GM21737 (cell line): ENCODE measurements around the gene TECTB.

Experiments
- ATAC-seq: cut with Tn5 transposase; IDR thresholded peaks from one replicate; pipeline ENCODE4 v1.9.1; 2021; ENCODE audit warnings: mild to moderate bottlenecking, moderate library complexity; ENCODE audit not compliant: unreplicated experiment

The TECTB gene

GRCh38 chr10:112304267-112304859, 21.2 kb downstream of the TECTB start:
- ATAC-seq: no peak

DNA sequence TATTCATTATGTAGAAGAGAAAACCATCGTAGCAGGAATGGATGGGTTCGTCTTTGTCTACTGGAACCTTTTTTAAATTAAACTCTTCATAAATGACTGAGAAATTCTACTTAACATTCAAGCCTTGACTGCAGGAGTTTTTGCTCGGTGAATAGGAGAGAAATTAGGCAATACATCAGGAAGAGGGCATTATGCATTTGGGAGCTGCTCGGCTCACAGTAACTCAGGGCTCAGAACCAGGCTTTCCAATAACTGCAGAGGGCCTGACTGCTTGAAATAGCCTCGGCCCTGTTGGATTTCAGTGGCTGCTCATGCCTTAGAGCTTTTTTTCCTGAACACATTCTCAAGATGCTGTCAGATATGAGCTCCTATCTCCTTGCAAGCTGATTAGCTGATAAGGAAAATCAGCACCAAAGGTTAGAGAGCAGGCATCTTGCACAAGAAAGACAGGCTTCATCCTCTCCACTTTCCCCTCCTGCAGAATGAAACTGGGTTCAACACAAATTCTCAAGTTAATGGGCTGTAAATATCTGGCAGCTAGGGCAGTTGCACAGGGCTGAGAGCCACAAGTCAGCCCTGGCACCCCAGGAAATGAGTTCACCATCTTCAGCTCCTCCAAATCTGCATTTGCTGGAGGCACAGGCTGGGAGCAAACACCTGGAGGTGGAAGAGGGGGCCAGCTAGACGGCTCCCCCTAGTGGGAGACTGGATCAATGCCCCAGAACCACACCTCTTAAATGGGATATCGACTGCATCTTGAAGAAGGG, 24.3 kb downstream of the TECTB start:
- ATAC-seq: peak; percentile 54

GRCh38 chr10:112308125-112308502, 24.9 kb downstream of the TECTB start:
- ATAC-seq: no peak

DNA sequence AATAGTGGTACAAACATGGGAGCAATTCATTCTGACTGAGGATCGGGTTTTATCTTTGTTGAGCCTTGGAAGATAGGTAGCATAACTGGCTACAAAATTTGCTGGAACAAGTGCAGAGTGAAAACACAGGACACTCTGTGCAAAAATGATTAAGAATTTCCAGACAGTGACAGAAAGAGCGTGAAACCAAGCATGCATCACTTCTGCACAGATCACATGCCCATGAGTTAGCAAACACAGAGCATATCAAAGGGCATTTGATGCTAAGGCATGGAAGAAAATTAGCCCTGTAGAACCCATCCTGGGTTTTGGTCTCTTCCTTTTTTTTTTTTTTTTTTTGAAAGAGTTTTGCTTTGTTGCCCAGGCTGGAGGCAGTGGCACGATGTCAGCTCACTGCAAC, 28.3 kb downstream of the TECTB start:
- no peak for ATAC-seq

DNA sequence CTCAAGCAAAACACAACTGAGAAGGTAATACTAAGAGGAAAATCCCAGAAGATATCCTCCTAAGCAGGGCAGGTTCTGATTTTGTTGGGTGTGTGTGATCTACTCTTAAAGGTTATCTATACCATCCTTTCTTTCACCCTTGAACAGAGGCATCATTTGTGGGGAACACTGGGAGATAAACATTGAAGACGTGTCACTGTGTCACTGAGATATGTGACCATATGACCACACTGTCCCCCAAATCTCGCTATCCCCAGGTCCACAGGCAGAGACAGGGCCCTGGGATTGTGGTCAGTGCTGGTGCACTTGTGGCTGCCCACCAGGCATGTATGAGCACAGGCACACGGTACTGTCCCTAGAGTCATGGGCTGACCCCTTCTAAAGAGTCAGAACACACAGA, 30.0 kb downstream of the TECTB start:
- ATAC-seq: no peak

DNA sequence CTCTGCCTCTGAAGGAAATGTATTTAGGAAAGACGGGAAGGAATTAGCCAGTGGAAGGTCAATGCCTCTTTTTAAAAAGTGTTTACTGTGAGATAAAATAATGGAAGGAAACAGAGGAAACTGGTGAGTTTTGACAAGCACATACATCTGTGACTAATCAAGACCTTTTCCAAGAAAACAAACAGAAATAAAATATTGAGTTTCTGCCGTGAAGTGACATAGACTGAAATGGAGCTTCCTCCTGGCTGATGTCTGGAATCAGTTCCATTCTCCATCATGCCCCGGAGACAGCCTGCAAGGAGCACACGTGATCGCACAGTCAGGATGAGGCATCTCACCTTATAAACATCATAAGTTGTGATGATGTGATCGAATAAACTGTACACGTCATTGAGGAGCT, 30.7 kb downstream of the TECTB start:
- ATAC-seq: no peak

GRCh38 chr10:112314822-112315474, 31.7 kb downstream of the TECTB start:
- ATAC-seq: peak; percentile 92

DNA sequence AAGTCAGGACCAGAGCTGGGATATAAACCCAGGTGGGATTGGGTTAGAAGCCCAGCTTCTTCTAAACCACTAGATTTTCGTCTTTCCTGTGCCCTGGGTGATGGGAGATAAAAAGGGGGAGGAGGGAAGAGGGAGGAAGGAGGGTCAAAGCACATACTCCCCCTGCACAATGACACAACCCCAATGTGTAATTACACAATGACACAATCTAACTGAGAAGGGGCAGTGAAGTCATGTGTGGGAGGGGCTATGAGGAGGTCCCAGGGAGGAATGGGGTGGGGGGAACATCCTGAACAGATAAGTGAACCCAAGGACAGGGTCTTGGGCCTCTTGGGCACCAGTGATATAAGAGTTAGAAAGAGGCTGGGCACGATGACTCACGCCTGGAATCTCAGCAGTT, 44.5 kb downstream of the TECTB start:
- no peak for ATAC-seq

DNA sequence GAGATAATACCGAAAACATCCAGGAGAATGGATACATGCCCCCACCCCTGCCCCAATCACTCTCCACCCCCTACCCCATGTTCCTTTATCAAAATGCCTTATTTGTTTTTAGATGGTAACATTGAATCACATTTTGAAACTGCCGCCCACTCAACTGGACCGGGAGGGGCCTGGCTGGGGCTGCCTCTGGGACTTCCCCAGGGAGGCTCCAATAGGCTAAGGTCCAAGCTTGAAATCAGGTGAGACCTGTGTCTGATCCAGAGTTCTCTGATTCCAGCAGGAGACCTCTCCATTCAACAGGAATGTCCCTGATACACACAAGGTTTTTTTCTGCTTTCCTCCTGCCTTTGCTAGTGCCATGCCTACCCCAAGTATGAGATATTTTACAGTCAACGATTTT, 47.0 kb downstream of the TECTB start:
- no peak for ATAC-seq

DNA sequence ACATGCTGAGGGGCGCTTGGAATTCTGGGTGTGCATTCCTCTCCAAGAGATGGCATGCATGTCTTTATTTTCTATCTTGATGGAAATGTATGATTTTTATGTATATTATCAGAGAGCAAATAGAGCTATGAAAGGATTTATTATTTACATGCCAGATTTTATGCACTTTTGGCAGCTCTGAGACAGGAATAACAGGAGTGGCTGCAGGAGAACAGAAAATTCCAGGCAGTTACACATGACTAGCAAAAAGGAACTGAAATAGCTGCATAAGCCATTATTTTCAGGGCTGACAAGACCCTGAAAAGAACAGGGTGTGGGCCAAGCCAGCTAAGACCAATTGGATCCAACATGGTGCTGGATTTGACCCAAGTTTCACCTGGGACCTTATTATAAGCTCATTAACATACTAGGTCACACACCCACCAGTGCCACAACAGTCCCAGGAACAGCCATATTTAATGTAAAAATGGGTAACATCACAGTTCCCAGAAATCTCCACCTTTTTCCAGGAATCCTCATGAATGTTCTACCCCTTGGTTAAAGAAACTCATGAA, 47.5 kb downstream of the TECTB start:
- ATAC-seq: no peak

DNA sequence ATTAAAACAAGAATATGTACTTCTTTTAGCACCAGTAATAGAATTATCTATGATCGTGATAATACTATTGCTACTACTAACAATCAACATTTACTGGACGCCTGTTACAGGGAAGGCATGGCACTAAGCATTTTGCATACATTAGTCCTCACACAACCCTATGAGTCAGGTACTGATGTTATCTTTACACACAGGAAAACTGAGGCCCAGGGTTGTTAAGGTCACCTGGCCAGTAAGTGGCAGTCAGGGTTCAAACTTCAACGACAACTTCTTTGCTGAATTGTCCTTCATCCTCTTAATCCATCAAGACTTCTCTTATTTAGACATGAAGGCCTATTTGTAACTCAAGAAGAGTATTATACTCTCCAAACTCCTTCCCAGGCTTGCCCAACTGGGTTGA, 48.8 kb downstream of the TECTB start:
- ATAC-seq: no peak

- no peak for ATAC-seq
These were observed 49.5 kb downstream of the TECTB start for GRCh38 chr10:112332509-112333228.

GRCh38 chr10:112333452-112333851, 50.3 kb downstream of the TECTB start:
- no peak for ATAC-seq

DNA sequence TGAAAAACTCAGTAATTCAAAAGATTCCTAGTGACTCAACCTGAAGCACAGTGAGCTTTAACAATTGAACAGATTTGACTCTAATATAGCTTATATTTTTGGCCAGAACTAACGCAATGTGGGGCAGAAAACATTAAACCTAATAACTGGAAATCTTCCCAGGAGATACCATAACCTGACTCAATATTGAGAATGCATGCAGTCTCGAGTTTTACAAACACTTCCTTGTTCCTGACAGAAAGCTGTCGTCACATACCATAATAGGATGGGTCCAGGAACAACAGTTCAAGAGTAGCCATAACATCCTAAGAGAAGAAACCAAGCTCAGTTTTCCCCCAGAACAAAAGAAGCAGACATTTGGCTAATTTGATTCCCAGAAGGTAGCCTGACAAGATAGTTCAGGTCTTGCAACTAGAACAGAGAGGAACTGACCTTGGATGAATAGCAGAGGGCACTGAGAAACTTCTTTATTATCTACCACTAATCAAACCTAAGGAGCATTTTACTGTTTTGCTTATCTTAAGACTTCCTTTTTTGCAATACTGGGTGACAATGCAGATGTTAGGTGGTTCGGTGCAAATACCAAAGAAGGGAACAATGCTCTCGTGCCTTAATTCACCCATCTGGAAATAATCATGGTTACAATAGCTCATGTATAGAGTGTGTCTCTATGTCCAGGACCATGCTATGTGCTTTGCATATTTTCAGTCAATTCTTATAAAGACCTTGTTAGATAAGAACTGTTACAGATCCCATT, 52.1 kb downstream of the TECTB start:
- no peak for ATAC-seq

DNA sequence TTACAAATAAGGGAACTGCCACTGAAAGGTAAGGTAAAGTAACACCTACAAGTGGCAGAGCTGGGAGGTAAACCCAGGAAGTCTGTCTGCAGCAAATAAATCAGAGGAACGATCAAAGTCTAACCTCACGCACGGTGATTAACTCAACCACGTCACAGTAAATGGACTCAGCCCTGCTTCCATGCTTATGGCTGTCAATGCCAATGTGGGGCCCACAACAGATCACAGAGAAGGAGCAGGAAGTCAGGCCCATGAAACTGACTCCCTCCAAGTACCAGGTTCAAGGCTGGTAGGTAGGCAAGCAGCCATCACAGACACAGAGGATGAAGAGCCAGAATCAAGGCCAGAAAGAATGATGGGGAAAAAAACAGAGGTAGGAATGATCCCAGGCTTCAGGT, 52.7 kb downstream of the TECTB start:
- no peak for ATAC-seq

DNA sequence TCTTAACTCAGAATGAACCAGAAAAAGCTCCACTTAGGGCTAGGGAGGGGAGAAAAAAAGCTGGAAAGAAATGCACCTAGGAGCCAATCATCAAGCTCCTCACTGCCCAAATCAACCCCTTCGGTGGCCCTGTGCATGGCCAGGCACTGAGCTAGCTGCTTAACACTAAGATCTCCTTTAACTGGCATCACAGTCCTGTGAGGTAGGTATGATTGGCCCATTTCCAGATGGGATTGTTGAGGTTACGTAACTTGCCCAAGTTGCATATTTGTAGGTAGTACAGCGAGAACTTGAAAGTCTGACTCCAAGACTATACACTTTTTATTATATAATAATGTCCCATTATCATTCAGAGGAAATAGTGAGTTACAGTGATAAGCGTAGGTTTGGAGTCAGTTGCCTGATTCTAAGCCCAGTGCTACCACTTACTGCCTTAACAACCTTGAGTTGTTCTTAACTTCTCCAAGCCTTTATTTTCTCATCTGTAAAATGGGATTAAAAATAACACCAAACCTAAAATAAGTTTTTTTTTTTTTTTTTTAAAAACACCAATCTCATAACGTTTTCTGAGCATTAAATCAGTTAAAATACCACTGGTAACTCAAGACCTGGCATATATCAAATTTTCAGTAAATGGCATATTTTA, 53.5 kb downstream of the TECTB start:
- ATAC-seq: no peak

- no peak for ATAC-seq
These were observed 55.8 kb downstream of the TECTB start for GRCh38 chr10:112338957-112339356.

GRCh38 chr10:112340601-112341000, 57.4 kb downstream of the TECTB start:
- no peak for ATAC-seq

DNA sequence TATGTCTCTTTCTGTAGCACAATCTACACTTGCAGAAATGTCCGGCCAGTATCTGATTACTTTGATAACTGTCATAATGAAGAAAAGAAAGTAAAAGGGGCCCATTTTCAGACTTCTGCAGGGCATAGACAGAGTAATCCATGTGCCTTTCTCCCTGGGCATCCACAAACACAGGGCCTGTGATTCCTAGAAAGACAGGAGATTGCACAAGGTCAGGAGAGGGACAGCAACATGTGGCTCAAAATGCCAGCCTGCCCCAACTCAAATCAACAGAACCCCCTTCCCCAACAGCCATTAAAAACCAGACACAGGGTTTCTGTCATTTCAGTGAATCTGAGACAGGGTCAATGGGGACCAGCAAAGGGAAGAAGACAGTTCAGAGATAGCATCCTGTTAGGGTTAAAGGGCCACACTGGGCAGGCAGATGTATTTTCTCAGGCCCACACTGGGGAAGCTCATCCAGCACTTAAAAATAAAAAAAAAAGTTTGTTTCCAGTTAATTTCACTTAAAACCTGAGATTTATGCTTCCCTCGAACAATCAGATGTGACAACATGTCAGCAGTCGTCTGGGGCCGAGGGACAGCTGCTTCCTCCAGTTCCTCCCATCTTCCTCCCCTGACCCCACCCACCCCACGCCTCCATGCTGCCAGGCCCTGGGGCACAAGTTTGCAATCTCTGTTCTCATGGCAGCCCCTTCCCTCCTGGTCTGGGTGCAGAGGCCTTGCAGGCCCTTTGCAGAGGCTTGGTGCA, 60.0 kb downstream of the TECTB start:
- ATAC-seq: no peak
